AG04450 (cell line): Measurements from ENCODE around the gene NADSYN1. TPM values are rescaled to one million over a fixed set of nuclear protein-coding genes. Genes with fewer than 3 reads are reported as not detected.
"Not testable (repeated sequence)": the region's sequence is repeated elsewhere in the genome, so short reads cannot be mapped to it uniquely, and the experiment has no call there.

ENCODE experiments used
- CTCF ChIA-PET: fragments of 300-600, 350-600 bp; formaldehyde crosslinking; extraction: SDS; loops from one replicate; lab custom pipeline; 2022; ENCODE audit warnings: antibody characterized with exemption, inconsistent platforms; lab: Charles Lee
- POLR2A ChIA-PET: fragments of 350-600 bp; formaldehyde crosslinking; extraction: SDS; loops from one replicate; lab custom pipeline; 2021; ENCODE audit warnings: antibody characterized with exemption, inconsistent platforms; lab: Yijun Ruan, JAX
- DNase-seq: peaks from one replicate; pipeline ENCODE4 v3.0.0-alpha.2; 2011; ENCODE audit warnings: low read depth, low spot score
- H3K27ac ChIP-seq: one replicate; pipeline ENCODE4 v1.5.1; 2012; ENCODE audit warnings: low read depth, low read length, control low read depth
- H3K27me3 ChIP-seq: one replicate; pipeline ENCODE4 v1.6.0; 2012; ENCODE audit warnings: low read length; ENCODE audit not compliant: control insufficient read depth, insufficient read depth
- H3K4me3 ChIP-seq: 2 replicates; pipeline ENCODE4 v1.5.1; 2011; ENCODE audit warnings: mild to moderate bottlenecking, low read depth, low read length, control low read depth
- H3K9me3 ChIP-seq: 2 replicates; pipeline ENCODE4 v1.5.1; 2012; ENCODE audit warnings: low read length; ENCODE audit not compliant: control insufficient read depth, insufficient read depth
- CTCF ChIP-seq: IDR thresholded peaks from 2 replicates; pipeline ENCODE4 v1.5.1; 2011; ENCODE audit warnings: low read depth, low read length, control low read depth, inconsistent platforms
- polyA plus RNA-seq: library from polyadenylated mRNA; depleted of rRNA; stranded (reverse); fragments of >200 nt; gene quantifications from 2 replicates; pipeline ENCODE4 v1.2.3, GENCODE V29; 2011

Gene NADSYN1
- polyA plus RNA-seq, 1 experiment: 39.0 TPM

GRCh38 chr11:71519546-71519945, 66.5 kb downstream of the NADSYN1 start:
- Histone ChIP-seq H3K9me3 (peaks cover 10% of the 10 kb centered on the region; the same call in 1 of the 2 replicates), H3K4me3 (no peak overlapping the region), H3K27ac (no peak overlapping the region), H3K27me3 (no peaks in the 10 kb centered on the region)
- CTCF ChIA-PET: no interaction called here
- no peak for DNase-seq
- POLR2A ChIA-PET: no interaction called here
- TF ChIP-seq CTCF: no peak

- ChIA-PET CTCF (no interaction called here), POLR2A (no interaction called here)
- Histone ChIP-seq H3K27ac (no peak overlapping the region), H3K27me3 (no peaks in the 10 kb centered on the region), H3K4me3 (no peak overlapping the region), H3K9me3 (no peaks in the 10 kb centered on the region)
- no peak for TF ChIP-seq CTCF
- no peak for DNase-seq
These were observed 72.4 kb downstream of the NADSYN1 start for GRCh38 chr11:71525188-71525937.

- CTCF ChIA-PET: no interaction called here
- POLR2A ChIA-PET: no interaction called here
- Histone ChIP-seq H3K4me3 (no peak overlapping the region), H3K27ac (no peak overlapping the region), H3K27me3 (no peaks in the 10 kb centered on the region), H3K9me3 (no peaks in the 10 kb centered on the region)
- no peak for DNase-seq
- no peak for TF ChIP-seq CTCF
These were observed 73.0 kb downstream of the NADSYN1 start for GRCh38 chr11:71525938-71526495.

GRCh38 chr11:71526796-71527575, 74.0 kb downstream of the NADSYN1 start, which contains the start of gene KRTAP5-7:
Gene KRTAP5-7, plus strand, starts transcription at chr11:71527267. Its CDS starts 34 bp downstream, at chr11:71527301.
- H3K4me3 ChIP-seq, DNase-seq, POLR2A ChIA-PET, H3K27me3 ChIP-seq, H3K9me3 ChIP-seq, H3K27ac ChIP-seq: not testable (repeated sequence)
- CTCF ChIA-PET: interaction anchor here (0.7 kb wide), 1 partner anchor 239 kb away, joined by 3 read pairs; no protein-coding TSS in a partner anchor

GRCh38 chr11:71527576-71528210, 74.7 kb downstream of the NADSYN1 start:
- ChIA-PET POLR2A (no interaction called here), CTCF (no interaction called here)
- no peaks in the 10 kb centered on the region for H3K9me3 ChIP-seq
- no peak overlapping the region for H3K27ac ChIP-seq
- DNase-seq: no peak
- no peak overlapping the region for H3K4me3 ChIP-seq
- TF ChIP-seq CTCF: no peak
- H3K27me3 ChIP-seq: no peaks in the 10 kb centered on the region
